Esophagus (tissue), 2 donors: ENCODE data around the gene TTC6. TPM values are rescaled to one million over a fixed set of nuclear protein-coding genes. Genes with fewer than 3 reads are reported as not detected.
A peak's percentile ranks its signal among the peaks of the same experiment; 100 is the strongest.

ENCODE experiments used
- H3K27ac ChIP-seq, 2 donors: one replicate each; pipeline ENCODE4 v1.5.1; 2013; ENCODE audit warnings: low read depth in 2 of 2, mild to moderate bottlenecking in 2 of 2, inconsistent platforms in 1 of 2, low read length in 1 of 2, moderate library complexity in 1 of 2
- H3K27me3 ChIP-seq, 2 donors: one replicate each; pipeline ENCODE4 v1.6.1; 2013; ENCODE audit warnings: low read length in 2 of 2, control low read depth in 1 of 2, mild to moderate bottlenecking in 1 of 2; ENCODE audit not compliant: insufficient read depth in 2 of 2, control insufficient read depth in 1 of 2
- H3K36me3 ChIP-seq, 2 donors: one replicate each; pipeline ENCODE4 v1.6.1; 2013; ENCODE audit warnings: low read length in 1 of 2; ENCODE audit not compliant: control insufficient read depth in 2 of 2, insufficient read depth in 2 of 2
- H3K4me1 ChIP-seq, 2 donors: one replicate each; pipeline ENCODE4 v1.6.1; 2013; ENCODE audit warnings: low read length in 1 of 2; ENCODE audit not compliant: control insufficient read depth in 2 of 2, insufficient read depth in 2 of 2
- H3K4me3 ChIP-seq, 2 donors: one replicate each; pipeline ENCODE4 v1.5.1; 2013; ENCODE audit warnings: low read length in 2 of 2, mild to moderate bottlenecking in 2 of 2, low read depth in 1 of 2, moderate library complexity in 1 of 2
- H3K9me3 ChIP-seq, 2 donors: one replicate each; pipeline ENCODE4 v1.6.1; 2013; ENCODE audit warnings: mild to moderate bottlenecking in 2 of 2, low read depth in 1 of 2, low read length in 1 of 2, moderate library complexity in 1 of 2; ENCODE audit not compliant: control insufficient read depth in 2 of 2, insufficient read depth in 1 of 2
- WGBS, 2 donors: extraction: QIAGEN DNeasy Blood & Tissue Kit; methylation state at CpG; one replicate each; pipeline ENCODE4 v1.1.7; 2013; 5-methylcytosine and 5-hydroxymethylcytosine counted together
- polyA plus RNA-seq, 2 donors: library from polyadenylated mRNA; stranded (reverse); fragments of 200-250 nt; gene quantifications; one replicate each; pipeline ENCODE4 v1.2.3, GENCODE V29; 2013
- donor health status: healthy with polysubstance abuse.
- donor health status: Bipolar disorder and iron deficiency.

TTC6 gene
- polyA plus RNA-seq, 2 donors: 0.27 to 2.4 TPM

DNA sequence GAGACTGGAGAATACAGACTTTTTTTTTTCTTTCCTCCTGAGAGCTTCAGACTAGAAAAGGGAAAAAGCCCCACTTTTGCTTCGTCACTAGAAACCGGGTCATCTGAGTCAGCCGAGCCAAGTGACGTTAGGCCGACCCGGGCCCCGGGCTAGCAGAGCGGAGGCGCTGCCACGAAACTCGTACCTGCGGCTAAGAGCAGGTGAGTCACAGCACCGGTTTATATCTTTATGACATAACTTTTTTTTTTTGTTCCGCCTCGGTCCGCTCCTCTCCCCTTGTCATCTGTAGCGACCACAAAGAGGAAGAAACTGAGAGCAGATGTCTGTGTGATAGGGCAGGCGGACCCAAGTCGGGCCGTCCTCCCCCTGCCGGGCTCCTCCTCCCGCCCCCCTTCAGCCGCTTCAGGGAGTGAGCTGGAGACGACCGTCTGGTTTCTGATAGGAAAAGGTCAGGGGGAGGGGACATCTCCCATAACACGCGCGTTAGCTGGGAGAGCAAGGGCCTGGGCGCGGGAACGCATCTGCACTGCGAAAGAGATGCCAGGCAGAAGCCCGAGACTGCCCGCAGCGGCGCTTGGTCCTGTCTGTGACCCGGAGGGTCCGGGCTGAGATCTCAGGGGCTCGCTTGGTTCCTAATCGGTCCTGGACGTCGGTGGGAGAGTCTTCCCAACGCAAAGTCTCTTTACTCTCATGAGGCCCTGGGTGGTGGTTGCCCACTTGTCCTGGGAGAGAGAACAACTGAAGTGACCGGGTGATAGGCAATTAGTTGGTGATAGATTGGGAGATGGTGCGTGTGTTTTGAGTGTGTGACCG is 586 bp downstream of the TTC6 start:
- H3K27ac ChIP-seq: peak overlapping the region; percentile 96 to 97

GRCh38 chr14:37596790-37597472 is 1.5 kb downstream of the TTC6 start:
- 12 to 18% methylated on average over 7 of the region's 7 CpGs for WGBS, 2 donors
- Histone ChIP-seq H3K4me1 (peaks cover 0 to 10% of the 10 kb centered on the region in 2 donors), H3K36me3 (no peaks in the 10 kb centered on the region), H3K27me3 (peaks cover 0 to 3% of the 10 kb centered on the region in 2 donors), H3K27ac (peak overlapping the region; percentile 28 to 42), H3K9me3 (no peaks in the 10 kb centered on the region), H3K4me3 (no peak overlapping the region)

More for the DNA sequence above, 586 bp downstream of the TTC6 start:
- no peaks in the 10 kb centered on the region for H3K9me3 ChIP-seq
- peak overlapping the region; percentile 73 to 79 for H3K4me3 ChIP-seq
- H3K36me3 ChIP-seq: no peaks in the 10 kb centered on the region
- 4 to 5% methylated on average over 45 to 46 of the region's 46 CpGs for WGBS, 2 donors
- peaks cover 0 to 10% of the 10 kb centered on the region in 2 donors for H3K4me1 ChIP-seq
- no peaks in the 10 kb centered on the region for H3K27me3 ChIP-seq

DNA sequence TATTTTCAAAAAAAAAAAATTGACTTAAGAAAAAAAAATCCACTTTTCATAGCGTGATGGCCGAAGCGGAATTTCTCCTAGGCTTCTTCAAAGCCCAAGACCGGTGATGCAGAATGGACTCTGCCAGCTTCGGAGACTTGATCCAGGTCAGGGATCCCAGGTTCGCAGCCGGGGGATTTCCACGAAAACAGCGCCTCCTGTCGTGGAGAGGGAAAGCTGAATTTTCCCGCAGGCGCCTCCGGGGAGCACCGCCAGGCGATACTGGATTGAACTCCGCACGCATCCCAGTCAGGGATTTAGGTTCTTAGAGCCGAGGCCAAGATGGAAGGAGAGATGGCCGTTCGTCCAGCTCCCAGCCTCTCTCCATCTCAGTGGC is 2.1 kb downstream of the TTC6 start:
- Histone ChIP-seq H3K4me1 (peaks cover 0 to 10% of the 10 kb centered on the region in 2 donors), H3K27ac (peak overlapping the region; percentile 75 to 82), H3K9me3 (peaks cover 0 to 1% of the 10 kb centered on the region in 2 donors), H3K27me3 (peaks cover 0 to 3% of the 10 kb centered on the region in 2 donors), H3K36me3 (no peaks in the 10 kb centered on the region), H3K4me3 (peak overlapping the region; percentile 34 to 49)
- WGBS, 2 donors: 10 to 23% methylated on average over 20 of the region's 20 CpGs

DNA sequence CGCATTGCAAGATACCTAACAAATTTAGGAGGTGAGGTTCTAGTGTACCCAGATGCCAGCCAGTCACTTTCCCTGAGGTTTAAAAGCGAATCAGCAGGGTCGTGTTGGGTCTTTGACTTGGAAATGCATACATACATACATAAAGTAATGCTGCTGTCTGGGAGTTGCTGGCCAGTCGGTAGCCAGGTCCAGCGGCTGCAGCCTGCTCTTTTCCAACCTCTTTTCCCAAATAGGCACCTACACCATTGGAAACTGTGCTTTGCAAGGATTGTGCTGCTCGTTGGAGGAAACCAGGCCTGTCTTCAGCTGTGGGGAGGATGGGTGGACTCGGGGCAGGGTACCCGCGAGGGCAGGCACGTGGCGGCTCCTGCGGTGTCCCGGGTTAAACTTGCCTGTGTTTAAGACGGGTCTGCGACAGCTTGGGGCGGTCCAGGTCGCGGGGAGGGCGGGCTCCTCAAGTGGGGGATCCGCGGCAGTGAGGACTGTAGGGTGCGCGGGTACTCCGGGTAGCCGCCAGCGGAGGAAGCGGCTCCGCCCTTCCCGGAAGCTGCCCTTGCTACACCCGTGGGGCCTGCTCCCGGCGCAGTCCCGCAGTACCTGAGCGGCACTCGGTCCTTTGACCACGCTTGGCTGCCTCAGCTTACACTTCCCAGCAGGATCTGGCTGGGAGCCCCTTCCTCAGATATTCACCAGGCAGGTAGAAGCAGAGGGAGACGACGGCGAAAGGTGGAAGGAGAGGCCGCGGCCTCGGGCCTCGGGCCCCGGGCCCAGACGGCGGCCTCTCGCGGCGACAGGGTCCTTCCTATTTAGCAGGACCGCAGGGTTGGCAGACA is 2.7 kb downstream of the TTC6 start:
- WGBS, 2 donors: 8 to 14% methylated on average over 49 to 50 of the region's 50 CpGs
- H3K27me3 ChIP-seq: peaks cover 0 to 3% of the 10 kb centered on the region in 2 donors

DNA sequence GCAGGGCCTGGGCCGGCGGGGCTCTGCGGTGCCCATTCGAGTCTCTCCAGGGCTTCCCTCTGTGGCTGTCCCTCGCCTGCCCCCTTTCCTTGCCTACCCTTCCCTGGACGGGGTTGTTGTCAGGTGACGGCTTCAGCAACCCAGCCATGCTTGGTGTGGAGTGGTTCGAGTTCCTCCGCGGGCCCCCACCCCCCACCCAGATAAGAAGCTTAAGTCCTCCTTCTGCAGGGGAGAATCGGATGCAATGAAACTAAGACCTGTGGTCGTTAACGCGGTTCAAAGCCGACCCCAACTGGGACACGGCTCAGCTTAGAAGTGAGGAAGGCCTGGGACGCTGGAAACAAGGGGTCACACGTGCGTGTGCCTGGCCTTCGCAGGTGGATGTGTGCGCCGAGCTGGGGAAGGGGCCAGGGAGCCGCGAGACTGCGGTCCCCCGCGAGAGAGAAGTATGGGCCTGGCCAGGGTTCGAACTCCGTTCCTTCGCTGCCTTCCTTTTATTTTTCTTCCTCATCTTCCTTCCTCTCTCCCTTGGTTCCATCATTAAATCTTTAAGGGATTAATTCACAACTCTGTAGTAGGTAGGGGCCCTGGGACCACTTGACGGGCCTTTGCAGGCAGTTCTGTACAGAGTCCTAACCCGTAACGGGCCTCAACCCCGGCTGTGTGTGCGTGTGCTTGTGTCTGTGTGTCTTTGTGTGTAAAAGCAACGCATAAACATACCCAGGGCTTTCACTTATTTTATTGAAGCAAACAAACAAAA is 3.5 kb downstream of the TTC6 start:
- H3K4me1 ChIP-seq: peaks cover 0 to 10% of the 10 kb centered on the region in 2 donors
- peak overlapping the region; percentile 34 to 49 for H3K4me3 ChIP-seq
- H3K9me3 ChIP-seq: peaks cover 0 to 2% of the 10 kb centered on the region in 2 donors
- H3K27me3 ChIP-seq: peaks cover 0 to 3% of the 10 kb centered on the region in 2 donors
- WGBS, 2 donors: 15 to 17% methylated on average over 36 of the region's 36 CpGs
- H3K27ac ChIP-seq: peak overlapping the region; percentile 75 to 82
- no peaks in the 10 kb centered on the region for H3K36me3 ChIP-seq

More for the DNA sequence above, 2.7 kb downstream of the TTC6 start:
- peak overlapping the region; percentile 75 to 82 for H3K27ac ChIP-seq
- no peaks in the 10 kb centered on the region for H3K36me3 ChIP-seq
- H3K4me3 ChIP-seq: peak overlapping the region; percentile 34 to 49
- H3K4me1 ChIP-seq: peaks cover 0 to 10% of the 10 kb centered on the region in 2 donors
- H3K9me3 ChIP-seq: peaks cover 0 to 2% of the 10 kb centered on the region in 2 donors

GRCh38 chr14:37599507-37600368 is 4.3 kb downstream of the TTC6 start:
- Histone ChIP-seq H3K9me3 (peaks cover 0 to 2% of the 10 kb centered on the region in 2 donors), H3K4me3 (peak overlapping the region; percentile 34 to 49), H3K27me3 (peaks cover 0 to 3% of the 10 kb centered on the region in 2 donors), H3K36me3 (no peaks in the 10 kb centered on the region), H3K27ac (peak overlapping the region; percentile 6 to 30), H3K4me1 (peaks cover 0 to 10% of the 10 kb centered on the region in 2 donors)
- WGBS, 2 donors: 4 to 5% methylated on average over 57 of the region's 57 CpGs

DNA sequence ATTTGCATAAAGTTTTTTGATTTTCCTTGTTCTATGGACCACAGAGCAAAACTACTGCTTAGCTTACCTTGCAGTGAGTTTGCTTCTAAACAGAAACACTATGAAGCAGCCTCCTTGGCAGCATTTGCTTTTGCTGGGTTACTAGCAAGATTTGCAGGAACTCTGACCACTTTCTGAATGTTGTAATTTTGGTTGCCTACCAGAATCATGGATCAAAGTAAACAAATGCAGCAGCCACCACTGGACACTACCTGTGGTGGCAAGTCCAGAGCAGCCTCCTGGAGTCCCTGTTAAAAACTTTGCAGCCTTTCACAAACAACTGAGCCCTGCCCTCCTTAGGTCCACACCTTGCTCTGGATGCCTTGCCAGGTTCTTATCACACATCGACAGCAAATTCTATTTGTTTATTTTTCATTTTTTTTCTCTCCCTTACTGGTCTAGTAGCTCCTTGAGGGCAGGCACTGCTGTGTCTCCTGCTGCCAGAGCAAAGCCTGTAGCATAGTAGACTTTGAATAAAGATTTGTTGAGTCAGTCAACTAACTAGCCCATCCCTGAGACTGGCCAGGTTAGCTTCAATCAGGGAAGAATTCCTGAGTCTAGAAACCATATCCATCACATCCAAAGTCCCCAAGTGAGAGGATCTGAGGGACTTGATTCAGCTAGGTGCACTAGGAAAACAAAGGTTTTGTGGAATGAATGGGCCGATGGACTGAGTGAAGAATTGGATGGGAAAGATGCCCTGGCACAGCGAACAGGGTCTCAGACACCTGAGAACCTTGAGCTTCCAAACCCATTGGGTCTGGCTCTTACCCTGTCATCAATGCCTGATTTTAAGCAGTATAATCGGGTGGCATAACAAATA is 5.7 kb downstream of the TTC6 start:
- Histone ChIP-seq H3K27ac (no peak overlapping the region), H3K4me1 (peaks cover 0 to 10% of the 10 kb centered on the region in 2 donors), H3K4me3 (no peak overlapping the region), H3K9me3 (peaks cover 0 to 2% of the 10 kb centered on the region in 2 donors), H3K36me3 (no peaks in the 10 kb centered on the region), H3K27me3 (peaks cover 0 to 3% of the 10 kb centered on the region in 2 donors)
- 52 to 54% methylated on average over 4 of the region's 4 CpGs for WGBS, 2 donors
